GM18502 (cell line): ENCODE measurements around the gene OGT.
"Not testable (repeated sequence)": the region's sequence is repeated elsewhere in the genome, so short reads cannot be mapped to it uniquely, and the experiment has no call there.

Experiments used
- ATAC-seq: cut with Tn5 transposase; IDR thresholded peaks from one replicate; pipeline ENCODE4 v1.9.1; 2021; ENCODE audit warnings: mild to moderate bottlenecking; ENCODE audit not compliant: unreplicated experiment, poor library complexity

Gene OGT

DNA sequence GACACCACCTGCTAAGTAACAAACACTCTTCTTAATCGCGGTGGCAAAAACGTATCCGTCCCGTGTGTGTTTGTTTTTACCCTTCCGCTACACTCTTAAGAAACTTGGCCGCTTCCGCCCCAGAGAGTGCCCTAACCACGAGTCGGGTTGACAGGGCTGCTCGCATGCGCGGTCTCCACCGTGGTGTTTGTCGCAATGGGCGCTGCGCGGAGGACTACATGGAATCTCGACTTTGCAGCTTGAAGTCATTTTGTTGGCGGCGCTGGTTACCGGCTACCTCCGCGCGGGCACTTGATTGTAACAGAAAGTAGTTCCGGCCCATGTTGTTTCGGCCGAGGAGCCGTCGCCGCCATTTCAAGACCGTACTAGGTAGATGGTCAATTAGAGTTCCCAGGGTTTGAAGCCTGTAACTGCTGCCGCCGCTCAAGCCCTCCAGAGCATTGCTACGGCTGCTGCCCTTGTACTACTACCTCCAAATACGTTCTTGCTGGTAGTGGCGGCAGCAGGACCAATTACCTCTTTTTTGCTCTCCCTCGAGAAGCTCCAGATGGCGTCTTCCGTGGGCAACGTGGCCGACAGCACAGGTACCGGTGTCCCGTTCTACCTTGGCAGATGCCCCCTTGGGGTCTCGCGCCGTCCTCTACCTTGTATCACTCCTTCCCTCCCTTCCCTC lies at the start of gene OGT:
OGT (plus strand) TSS at position 352 of the 673 bp plus-strand sequence; CDS start at position 548, 196 bp downstream.
- ATAC-seq = peak; percentile 80

DNA sequence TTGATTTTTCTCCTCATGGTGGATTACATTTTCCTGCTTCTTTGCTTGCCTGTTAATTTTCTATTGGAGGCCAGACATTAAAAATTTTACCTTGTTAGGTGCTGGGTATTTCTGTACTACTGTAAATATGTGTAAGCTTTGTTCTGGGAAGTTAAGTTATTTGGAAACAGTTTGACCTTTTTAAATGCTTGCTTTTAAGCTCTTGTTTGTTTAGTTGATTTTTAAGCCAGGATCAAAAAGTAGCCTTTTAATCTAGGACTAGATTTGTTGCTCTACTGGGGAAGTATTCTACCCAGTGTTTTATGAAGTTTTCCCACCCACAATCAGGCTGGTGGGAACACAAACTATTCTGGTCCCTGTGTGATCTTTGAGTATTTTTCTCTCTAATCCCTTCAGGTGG lies 45.1 kb upstream of the OGT start:
- no peak for ATAC-seq

- ATAC-seq = no peak
These were observed 43.4 kb upstream of the OGT start for GRCh38 chrX:71489540-71489939.

DNA sequence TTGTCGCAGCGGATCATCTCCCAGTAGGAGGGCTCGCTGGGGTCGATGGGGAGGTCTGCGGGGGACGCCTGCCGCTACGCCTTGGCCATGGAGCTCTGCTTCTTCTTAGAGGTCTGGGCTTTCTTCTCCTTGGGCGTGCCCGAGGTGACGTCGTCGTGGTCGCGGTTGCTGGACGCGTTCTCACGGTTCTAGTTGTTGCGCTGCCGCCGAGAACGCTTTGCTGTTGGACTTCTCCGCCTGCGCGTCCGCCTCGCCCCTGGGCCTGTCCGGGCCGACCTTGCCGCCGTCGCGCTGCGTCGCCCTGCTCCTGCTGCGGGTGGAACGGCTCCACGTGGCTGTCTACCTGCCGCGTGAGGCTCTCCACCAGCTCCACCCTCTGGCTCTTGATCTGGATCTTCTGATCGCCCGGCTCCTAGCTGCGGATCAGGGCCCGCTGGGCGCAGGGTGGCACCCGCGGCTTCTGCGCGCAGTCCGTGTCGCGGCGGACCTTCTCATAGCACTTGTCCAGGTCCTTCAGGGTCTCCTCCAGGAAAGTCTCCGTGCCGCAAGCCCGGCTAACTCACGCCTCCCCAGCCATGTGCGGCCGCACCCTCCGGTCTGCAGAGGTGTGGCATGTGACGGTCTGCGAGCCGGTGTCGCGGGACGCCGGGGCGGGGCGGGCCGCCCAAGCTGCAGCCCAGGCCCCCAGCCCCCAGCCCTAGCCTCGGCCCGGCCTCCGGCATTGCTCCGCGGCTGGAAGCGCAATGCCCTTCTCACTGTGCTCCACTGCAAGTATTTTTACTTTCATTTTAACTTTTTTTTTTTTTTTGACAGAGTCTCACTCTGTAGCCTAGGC lies 40.5 kb upstream of the OGT start:
- peak; percentile 64 for ATAC-seq

DNA sequence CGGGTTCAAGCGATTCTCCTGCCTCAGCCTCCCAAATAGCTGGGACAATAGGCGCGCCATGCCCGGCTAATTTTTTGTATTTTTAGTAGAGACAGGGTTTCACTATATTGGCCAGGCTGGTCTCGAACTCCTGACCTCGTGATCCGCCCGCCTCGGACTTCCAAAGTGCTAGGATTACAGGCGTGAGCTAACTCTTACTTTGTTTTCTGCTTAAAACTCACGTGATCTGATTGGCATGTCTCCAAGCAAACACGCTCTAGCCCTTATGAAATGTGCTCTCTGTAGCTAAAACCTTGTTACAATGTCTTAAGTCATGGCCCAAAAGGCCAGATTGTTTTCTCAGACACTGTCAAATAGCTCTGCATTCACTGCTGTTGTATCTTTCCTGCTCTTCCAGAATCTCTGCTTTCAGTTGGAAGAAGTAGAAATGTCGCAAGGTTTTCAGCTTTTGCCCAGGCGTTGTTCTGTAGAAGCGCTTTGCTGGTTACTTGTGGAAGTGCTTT lies 39.7 kb upstream of the OGT start:
- no peak for ATAC-seq

- not testable (repeated sequence) for ATAC-seq
These were observed 36.9 kb upstream of the OGT start for GRCh38 chrX:71495979-71496378.

GRCh38 chrX:71496476-71496875 lies 36.4 kb upstream of the OGT start:
- ATAC-seq = no peak

DNA sequence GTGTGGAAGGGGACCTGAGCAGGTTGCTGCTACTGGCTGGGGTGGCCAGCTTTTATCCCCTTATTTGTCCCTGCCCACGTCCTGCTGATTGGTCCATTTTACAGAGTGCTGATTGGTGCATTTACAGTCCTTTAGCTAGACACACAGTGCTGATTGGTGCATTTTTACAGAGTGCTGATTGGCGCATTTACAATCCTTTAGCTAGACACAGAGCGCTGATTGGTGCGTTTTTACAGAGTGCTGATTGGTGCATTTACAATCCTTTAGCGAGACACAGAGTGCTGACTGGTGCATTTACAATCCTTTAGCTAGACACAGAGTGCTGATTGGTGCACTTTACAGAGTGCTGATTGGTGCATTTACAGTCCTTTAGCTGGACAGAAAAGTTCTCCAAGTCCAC lies 30.8 kb upstream of the OGT start:
- ATAC-seq = not testable (repeated sequence)

GRCh38 chrX:71504346-71504745 lies 28.6 kb upstream of the OGT start:
- no peak for ATAC-seq

DNA sequence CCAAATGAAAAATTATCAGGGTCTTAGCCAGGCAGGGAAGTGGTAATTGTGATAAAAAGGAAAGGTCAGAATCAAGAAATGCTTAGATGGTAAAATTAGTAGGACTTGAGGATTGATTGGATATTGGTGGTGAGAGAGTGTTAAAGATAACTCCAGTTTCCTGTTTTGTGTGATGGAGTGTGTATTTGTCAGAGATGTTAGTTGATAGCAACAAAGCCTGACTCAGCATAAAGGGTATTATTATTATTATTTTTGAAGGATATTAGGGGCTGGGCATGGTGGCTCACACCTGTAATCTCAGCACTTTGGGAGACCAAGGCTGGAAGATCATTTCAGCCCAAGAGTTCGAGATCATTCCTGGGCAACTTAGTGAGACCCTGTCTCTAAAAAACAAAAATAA lies 23.6 kb upstream of the OGT start:
- ATAC-seq = no peak

GRCh38 chrX:71510161-71510560 lies 22.7 kb upstream of the OGT start:
- no peak for ATAC-seq

DNA sequence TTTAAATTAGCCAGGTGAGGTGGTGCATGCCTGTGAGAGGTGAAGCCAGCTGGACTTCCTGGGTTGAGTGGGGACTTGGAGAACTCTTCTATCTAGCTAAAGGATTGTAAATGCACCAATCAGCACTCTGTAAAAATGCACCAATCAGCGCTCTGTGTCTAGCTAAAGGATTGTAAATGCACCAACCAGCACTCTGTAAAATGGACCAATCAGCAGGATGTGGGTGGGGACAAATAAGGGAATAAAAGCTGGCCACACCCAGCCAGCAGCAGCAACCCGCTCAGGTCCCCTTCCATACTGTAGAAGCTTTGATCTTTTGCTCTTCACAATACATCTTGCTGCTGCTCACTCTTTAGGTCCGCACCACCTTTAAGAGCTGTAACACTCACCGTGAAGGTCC lies 19.2 kb upstream of the OGT start:
- not testable (repeated sequence) for ATAC-seq

GRCh38 chrX:71514367-71515037 lies 18.4 kb upstream of the OGT start:
- ATAC-seq = peak; percentile 91

GRCh38 chrX:71515038-71515396 lies 17.9 kb upstream of the OGT start:
- no peak for ATAC-seq

GRCh38 chrX:71525316-71525715 lies 7.6 kb upstream of the OGT start:
- no peak for ATAC-seq

DNA sequence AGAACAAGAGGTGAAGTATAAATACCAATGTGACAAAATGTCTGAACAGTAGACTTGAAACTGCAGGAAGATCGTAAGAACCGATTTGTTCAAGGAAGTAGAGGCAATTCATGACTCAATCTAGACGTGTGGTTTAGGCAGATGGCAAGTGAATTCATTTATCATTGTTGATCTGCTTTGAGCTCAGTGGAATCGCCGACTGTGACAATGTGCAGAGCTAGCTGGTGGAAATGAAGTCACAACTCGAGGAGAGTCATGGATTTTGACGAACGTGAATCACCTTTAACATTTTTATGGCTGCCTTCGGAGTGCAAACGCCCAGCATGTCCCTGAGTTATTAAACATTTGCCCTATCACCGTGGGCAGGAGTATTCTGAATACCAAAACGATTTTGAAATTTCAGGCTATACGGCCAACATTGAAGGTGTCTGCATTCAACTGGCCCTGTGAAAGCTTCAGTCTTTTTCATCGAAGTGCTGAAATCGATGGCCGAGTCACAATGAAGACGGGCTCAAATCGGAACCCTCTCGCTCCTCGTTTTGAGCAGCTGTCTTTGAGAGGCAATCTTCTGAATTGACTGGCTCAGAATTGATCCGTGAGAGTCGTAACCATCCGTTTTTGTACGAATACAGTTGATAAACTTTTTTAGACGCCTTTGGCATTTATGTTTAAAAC lies 689 bp upstream of the OGT start:
- ATAC-seq = peak; percentile 23

GRCh38 chrX:71533516-71533850 lies 579 bp downstream of the OGT start:
- ATAC-seq = no peak

DNA sequence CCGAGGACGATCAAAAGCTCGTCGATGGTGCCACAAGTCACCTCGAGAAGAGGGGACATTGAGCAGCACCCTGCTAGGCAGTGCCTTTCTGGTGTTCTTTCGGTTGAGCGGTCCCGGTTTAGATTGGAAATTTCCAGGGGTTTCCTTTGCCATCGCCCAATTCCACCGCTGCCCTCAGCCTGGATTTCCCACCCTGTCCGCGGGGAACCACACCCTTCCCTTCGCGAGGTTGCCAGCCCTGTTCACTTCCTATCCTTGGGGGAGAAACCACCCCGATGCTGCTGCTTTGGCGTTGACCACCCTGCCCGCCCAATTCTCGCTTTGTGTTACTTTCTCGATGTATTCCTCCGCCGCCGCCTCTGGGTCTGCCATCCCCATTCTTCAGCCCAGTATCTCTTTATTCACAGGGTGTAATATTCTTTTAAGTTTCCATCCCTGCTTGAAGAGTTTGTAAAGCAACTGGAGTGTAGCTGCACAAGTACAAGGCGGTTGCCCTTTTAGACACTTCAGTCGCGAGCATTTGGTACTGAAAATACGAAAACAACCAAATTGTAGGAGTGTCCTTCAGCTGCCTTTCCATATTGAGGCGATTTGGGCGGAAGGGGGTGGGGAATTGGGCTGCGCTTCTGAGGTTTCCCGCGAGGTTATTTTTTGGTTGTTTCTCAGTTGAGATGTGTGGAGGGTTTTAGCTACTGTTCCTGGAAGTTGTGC lies 1.1 kb downstream of the OGT start:
- ATAC-seq = no peak

GRCh38 chrX:71534773-71535544 lies 2.1 kb downstream of the OGT start:
- ATAC-seq = no peak
